ENCODE results near the gene ERN1.
A peak's percentile ranks its signal among the peaks of the same experiment; 100 is the strongest.

The ERN1 gene

GRCh38 chr17:64162554-64162953 lies 32.6 kb upstream of the ERN1 start:
- Histone ChIP-seq H2BK15ac (ENCODE audit: low read length) (no peak overlapping the region), H3K79me1 (ENCODE audit: low read depth, low read length) (no peaks in the 10 kb centered on the region), H3K4me2 (ENCODE audit: insufficient read depth, low read length, poor library complexity, severe bottlenecking) (no peak overlapping the region), H4K8ac (ENCODE audit: low read depth, low read length) (no peak overlapping the region), H3K36me3 (replicated peaks in 1 of 2; ENCODE audit: control insufficient read depth in 2 of 2, insufficient read depth in 2 of 2, low read length in 2 of 2) (peaks cover 2 to 18% of the 10 kb centered on the region in 2 donors), H3K18ac (ENCODE audit: low read length) (peak overlapping the region; percentile 62), H2BK120ac (ENCODE audit: low read depth, low read length) (no peak overlapping the region), H3K27ac (replicated peaks; ENCODE audit: low read length) (no peak overlapping the region), H2AK5ac (ENCODE audit: low read depth, low read length) (no peak overlapping the region), H2BK5ac (ENCODE audit: low read length) (no peak overlapping the region), H3K14ac (ENCODE audit: low read length) (no peak overlapping the region), H2AFZ (ENCODE audit: low read length) (no peak overlapping the region), H3K4ac (ENCODE audit: low read length) (no peak overlapping the region), H2BK12ac (ENCODE audit: low read length) (no peak overlapping the region), H3K27me3 (ENCODE audit: control insufficient read depth in 3 of 3, insufficient read depth in 3 of 3, low read depth in 1 of 3, low read length in 3 of 3) (no peaks in the 10 kb centered on the region), H3K4me3 (ENCODE audit: low read length in 2 of 2) (no peak overlapping the region), H3K4me1 (ENCODE audit: control insufficient read depth in 2 of 2, insufficient read depth in 1 of 2, low read depth in 1 of 2, low read length in 2 of 2) (peaks cover 3 to 4% of the 10 kb centered on the region in 2 donors), H3K9ac (ENCODE audit: low read depth, low read length, poor library complexity) (no peak overlapping the region), H3K9me3 (replicated peaks in 1 of 2; ENCODE audit: control insufficient read depth in 2 of 2, insufficient read depth in 1 of 2, low read depth in 1 of 2, low read length in 2 of 2) (no peaks in the 10 kb centered on the region), H3K23ac (ENCODE audit: low read depth, low read length, poor library complexity) (no peak overlapping the region), H4K91ac (ENCODE audit: low read depth, low read length, poor library complexity) (no peak overlapping the region)
- WGBS, 2 donors (ENCODE audit: extremely low coverage in 2 of 2, insufficient read length in 2 of 2, insufficient replicate concordance in 1 of 2), result no CpG with 5 or more reads among the region's 2 CpGs
- DNase-seq (ENCODE audit: low spot score), result no peak

- H4K8ac ChIP-seq (ENCODE audit: low read depth, low read length), result no peak overlapping the region
- H3K9ac ChIP-seq (ENCODE audit: low read depth, low read length, poor library complexity), result no peak overlapping the region
- no CpG with 5 or more reads among the region's 6 CpGs for WGBS, 2 donors (ENCODE audit: extremely low coverage in 2 of 2, insufficient read length in 2 of 2, insufficient replicate concordance in 1 of 2)
- H3K18ac ChIP-seq (ENCODE audit: low read length), result no peak overlapping the region
- DNase-seq (ENCODE audit: low spot score), result no peak
- no peak overlapping the region for H3K4me2 ChIP-seq (ENCODE audit: insufficient read depth, low read length, poor library complexity, severe bottlenecking)
- no peaks in the 10 kb centered on the region for H3K79me1 ChIP-seq (ENCODE audit: low read depth, low read length)
- H3K14ac ChIP-seq (ENCODE audit: low read length), result no peak overlapping the region
- H4K91ac ChIP-seq (ENCODE audit: low read depth, low read length, poor library complexity), result no peak overlapping the region
- H2BK12ac ChIP-seq (ENCODE audit: low read length), result no peak overlapping the region
- H3K27ac ChIP-seq (replicated peaks; ENCODE audit: low read length), result no peak overlapping the region
- no peak overlapping the region for H3K4ac ChIP-seq (ENCODE audit: low read length)
- H3K36me3 ChIP-seq (replicated peaks in 1 of 2; ENCODE audit: control insufficient read depth in 2 of 2, insufficient read depth in 2 of 2, low read length in 2 of 2), result peaks cover 2 to 15% of the 10 kb centered on the region in 2 donors
- no peak overlapping the region for H2BK15ac ChIP-seq (ENCODE audit: low read length)
- no peak overlapping the region for H3K23ac ChIP-seq (ENCODE audit: low read depth, low read length, poor library complexity)
- H3K9me3 ChIP-seq (replicated peaks in 1 of 2; ENCODE audit: control insufficient read depth in 2 of 2, insufficient read depth in 1 of 2, low read depth in 1 of 2, low read length in 2 of 2), result no peaks in the 10 kb centered on the region
- peaks cover 3 to 6% of the 10 kb centered on the region in 2 donors for H3K4me1 ChIP-seq (ENCODE audit: control insufficient read depth in 2 of 2, insufficient read depth in 1 of 2, low read depth in 1 of 2, low read length in 2 of 2)
- H2BK120ac ChIP-seq (ENCODE audit: low read depth, low read length), result no peak overlapping the region
- H2AFZ ChIP-seq (ENCODE audit: low read length), result no peak overlapping the region
- H3K27me3 ChIP-seq (ENCODE audit: control insufficient read depth in 3 of 3, insufficient read depth in 3 of 3, low read depth in 1 of 3, low read length in 3 of 3), result no peaks in the 10 kb centered on the region
- no peak overlapping the region for H3K4me3 ChIP-seq (ENCODE audit: low read length in 2 of 2)
- H2BK5ac ChIP-seq (ENCODE audit: low read length), result no peak overlapping the region
- no peak overlapping the region for H2AK5ac ChIP-seq (ENCODE audit: low read depth, low read length)
Measured at GRCh38 chr17:64161380-64162176, 31.6 kb upstream of the ERN1 start.

GRCh38 chr17:64160378-64160777 lies 30.4 kb upstream of the ERN1 start:
- Histone ChIP-seq H3K27me3 (ENCODE audit: control insufficient read depth in 3 of 3, insufficient read depth in 3 of 3, low read depth in 1 of 3, low read length in 3 of 3) (no peaks in the 10 kb centered on the region), H3K4me2 (ENCODE audit: insufficient read depth, low read length, poor library complexity, severe bottlenecking) (no peak overlapping the region), H3K4me1 (ENCODE audit: control insufficient read depth in 2 of 2, insufficient read depth in 1 of 2, low read depth in 1 of 2, low read length in 2 of 2) (peaks cover 11 to 14% of the 10 kb centered on the region in 2 donors), H2AK5ac (ENCODE audit: low read depth, low read length) (no peak overlapping the region), H2BK12ac (ENCODE audit: low read length) (no peak overlapping the region), H3K9ac (ENCODE audit: low read depth, low read length, poor library complexity) (no peak overlapping the region), H2BK15ac (ENCODE audit: low read length) (no peak overlapping the region), H3K79me1 (ENCODE audit: low read depth, low read length) (no peaks in the 10 kb centered on the region), H2BK5ac (ENCODE audit: low read length) (no peak overlapping the region), H3K14ac (ENCODE audit: low read length) (no peak overlapping the region), H3K4ac (ENCODE audit: low read length) (no peak overlapping the region), H3K23ac (ENCODE audit: low read depth, low read length, poor library complexity) (no peak overlapping the region), H2BK120ac (ENCODE audit: low read depth, low read length) (no peak overlapping the region), H3K4me3 (ENCODE audit: low read length in 2 of 2) (no peak overlapping the region), H3K9me3 (replicated peaks in 1 of 2; ENCODE audit: control insufficient read depth in 2 of 2, insufficient read depth in 1 of 2, low read depth in 1 of 2, low read length in 2 of 2) (no peaks in the 10 kb centered on the region), H4K91ac (ENCODE audit: low read depth, low read length, poor library complexity) (no peak overlapping the region), H3K36me3 (replicated peaks in 1 of 2; ENCODE audit: control insufficient read depth in 2 of 2, insufficient read depth in 2 of 2, low read length in 2 of 2) (peaks cover under 1 to 8% of the 10 kb centered on the region in 2 donors), H2AFZ (ENCODE audit: low read length) (no peak overlapping the region), H3K18ac (ENCODE audit: low read length) (no peak overlapping the region), H4K8ac (ENCODE audit: low read depth, low read length) (no peak overlapping the region), H3K27ac (replicated peaks; ENCODE audit: low read length) (no peak overlapping the region)
- DNase-seq (ENCODE audit: low spot score), result no peak
- WGBS, 2 donors (ENCODE audit: extremely low coverage in 2 of 2, insufficient read length in 2 of 2, insufficient replicate concordance in 1 of 2), result no CpG with 5 or more reads among the region's 4 CpGs

- Histone ChIP-seq H4K8ac (ENCODE audit: low read depth, low read length) (no peak overlapping the region), H3K79me1 (ENCODE audit: low read depth, low read length) (no peaks in the 10 kb centered on the region), H3K4me3 (ENCODE audit: low read length in 2 of 2) (no peak overlapping the region), H3K27ac (replicated peaks; ENCODE audit: low read length) (no peak overlapping the region), H2AFZ (ENCODE audit: low read length) (no peak overlapping the region), H2BK5ac (ENCODE audit: low read length) (no peak overlapping the region), H4K91ac (ENCODE audit: low read depth, low read length, poor library complexity) (no peak overlapping the region), H3K4ac (ENCODE audit: low read length) (no peak overlapping the region), H2BK15ac (ENCODE audit: low read length) (no peak overlapping the region), H3K9ac (ENCODE audit: low read depth, low read length, poor library complexity) (no peak overlapping the region), H3K23ac (ENCODE audit: low read depth, low read length, poor library complexity) (no peak overlapping the region), H2BK12ac (ENCODE audit: low read length) (no peak overlapping the region), H2BK120ac (ENCODE audit: low read depth, low read length) (no peak overlapping the region), H3K36me3 (replicated peaks in 1 of 2; ENCODE audit: control insufficient read depth in 2 of 2, insufficient read depth in 2 of 2, low read length in 2 of 2) (peaks cover 0 to 7% of the 10 kb centered on the region in 2 donors), H3K14ac (ENCODE audit: low read length) (no peak overlapping the region), H3K18ac (ENCODE audit: low read length) (no peak overlapping the region), H3K4me2 (ENCODE audit: insufficient read depth, low read length, poor library complexity, severe bottlenecking) (no peak overlapping the region), H3K27me3 (ENCODE audit: control insufficient read depth in 3 of 3, insufficient read depth in 3 of 3, low read depth in 1 of 3, low read length in 3 of 3) (no peaks in the 10 kb centered on the region), H3K4me1 (ENCODE audit: control insufficient read depth in 2 of 2, insufficient read depth in 1 of 2, low read depth in 1 of 2, low read length in 2 of 2) (peaks cover 11 to 14% of the 10 kb centered on the region in 2 donors), H3K9me3 (replicated peaks in 1 of 2; ENCODE audit: control insufficient read depth in 2 of 2, insufficient read depth in 1 of 2, low read depth in 1 of 2, low read length in 2 of 2) (no peaks in the 10 kb centered on the region), H2AK5ac (ENCODE audit: low read depth, low read length) (no peak overlapping the region)
- WGBS, 2 donors (ENCODE audit: extremely low coverage in 2 of 2, insufficient read length in 2 of 2, insufficient replicate concordance in 1 of 2), result no CpG with 5 or more reads among the region's 12 CpGs
- no peak for DNase-seq (ENCODE audit: low spot score)
Measured at GRCh38 chr17:64158831-64159590, 29.1 kb upstream of the ERN1 start.
